ENCODE results near the gene ANKMY1.

Gene ANKMY1

DNA sequence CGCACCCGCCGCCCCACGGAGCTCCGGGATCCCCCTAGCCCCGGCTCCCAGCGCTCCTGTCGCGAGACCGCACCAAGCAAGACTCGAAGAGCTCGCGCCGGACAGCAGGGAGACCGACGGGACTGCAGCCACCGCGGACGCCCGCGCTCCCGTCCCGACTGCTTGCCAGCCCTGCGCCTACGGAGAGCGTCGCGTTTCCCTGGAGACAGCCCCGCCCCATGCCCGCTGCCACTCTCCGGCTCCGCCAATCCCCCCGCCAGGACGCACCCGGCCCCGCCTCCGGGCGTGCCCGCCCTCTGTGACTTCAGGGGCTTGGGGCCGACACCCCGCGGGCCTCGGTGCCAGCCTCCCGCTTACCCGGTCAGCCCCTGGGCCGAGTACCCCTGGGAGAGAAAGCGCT, at the start of gene ANKMY1:
ANKMY1 (minus strand) TSS at position 181 of the 400 bp plus-strand sequence. CDS start 653 bp downstream, outside the sequence.
- FAIRE-seq = no peak

DNA sequence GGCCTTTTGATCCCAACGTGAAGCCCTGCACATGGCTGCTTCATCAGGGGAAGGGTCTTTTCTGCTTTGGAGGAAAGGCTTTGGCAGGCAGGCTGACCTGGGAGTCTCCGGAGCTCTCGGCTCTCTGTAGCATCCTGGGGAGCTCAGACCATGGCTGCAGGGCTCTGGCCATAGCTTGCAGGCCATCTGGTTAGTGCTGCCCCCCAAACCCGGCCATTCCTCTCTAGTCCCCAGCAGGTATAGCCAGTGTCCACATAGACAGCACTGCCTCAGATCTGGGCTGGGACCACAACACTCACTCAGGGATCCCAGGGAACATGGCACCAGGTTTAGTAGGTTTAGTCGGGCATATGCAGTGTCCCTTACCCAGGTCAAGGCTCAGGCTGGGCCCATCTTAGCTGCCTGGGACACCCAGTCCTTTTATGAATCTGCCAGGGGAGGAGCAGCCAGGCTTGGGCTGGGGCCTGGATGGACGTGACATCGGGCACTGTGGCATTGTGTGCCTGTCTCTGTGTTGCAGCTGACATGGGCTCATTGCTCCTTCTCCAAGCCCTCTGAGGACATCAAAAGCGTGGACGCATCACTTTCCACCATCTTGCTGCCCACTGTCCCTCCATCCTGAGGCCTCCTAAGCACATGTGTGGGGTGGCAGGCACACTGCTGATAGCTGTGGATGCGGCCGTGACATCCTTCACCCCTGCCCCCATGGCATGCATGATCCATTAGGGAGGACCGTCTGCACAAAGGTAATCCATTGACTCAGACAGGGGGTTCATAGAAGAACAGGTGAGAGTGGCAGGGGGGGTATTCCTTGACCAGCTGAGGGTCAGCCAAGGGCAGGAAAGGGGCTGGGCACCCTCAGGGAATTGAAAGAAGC, 48.3 kb upstream of the ANKMY1 start:
- no peak for FAIRE-seq

GRCh38 chr2:240604939-240605716, 47.3 kb upstream of the ANKMY1 start:
- no peak for FAIRE-seq

DNA sequence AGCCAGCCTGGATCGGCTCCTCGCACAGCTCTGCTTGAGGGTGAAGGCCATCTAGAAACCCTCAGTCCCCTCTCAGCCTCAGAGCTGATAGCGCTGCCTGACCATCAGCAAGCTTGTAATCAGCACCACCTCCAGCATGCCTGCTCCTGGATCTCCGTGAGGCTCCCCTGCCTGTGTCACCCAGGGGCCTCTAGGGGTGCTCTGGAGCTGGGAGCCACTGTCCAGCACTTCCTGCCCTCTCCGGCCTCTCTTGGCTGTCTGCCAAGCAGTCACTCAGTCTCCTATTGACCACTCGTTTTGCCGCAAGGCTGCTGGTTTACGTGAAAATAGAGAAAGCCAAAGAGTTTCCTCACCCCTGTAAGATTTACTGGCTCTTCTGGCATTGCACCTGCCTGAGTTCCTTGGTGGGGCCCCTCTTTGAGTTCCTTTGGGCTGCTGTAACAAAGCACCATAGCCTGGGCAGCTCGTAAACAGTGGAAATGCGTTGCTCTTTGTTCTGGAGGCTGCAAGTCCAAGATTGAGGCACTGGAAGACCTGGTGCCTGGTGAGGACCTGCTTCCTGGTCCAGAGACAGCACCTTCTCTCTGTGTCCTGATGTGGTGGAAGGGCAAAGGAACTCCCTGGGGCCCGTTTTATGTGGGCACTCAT, 46.6 kb upstream of the ANKMY1 start:
- no peak for FAIRE-seq

GRCh38 chr2:240603846-240604245, 46.1 kb upstream of the ANKMY1 start:
- FAIRE-seq = no peak

- no peak for FAIRE-seq
Measured at GRCh38 chr2:240603081-240603835, 45.5 kb upstream of the ANKMY1 start.

GRCh38 chr2:240602266-240603050, 44.7 kb upstream of the ANKMY1 start:
- FAIRE-seq = no peak

- no peak for FAIRE-seq
Measured at GRCh38 chr2:240601831-240602160, 44.0 kb upstream of the ANKMY1 start.

GRCh38 chr2:240601061-240601830, 43.5 kb upstream of the ANKMY1 start:
- FAIRE-seq = no peak

DNA sequence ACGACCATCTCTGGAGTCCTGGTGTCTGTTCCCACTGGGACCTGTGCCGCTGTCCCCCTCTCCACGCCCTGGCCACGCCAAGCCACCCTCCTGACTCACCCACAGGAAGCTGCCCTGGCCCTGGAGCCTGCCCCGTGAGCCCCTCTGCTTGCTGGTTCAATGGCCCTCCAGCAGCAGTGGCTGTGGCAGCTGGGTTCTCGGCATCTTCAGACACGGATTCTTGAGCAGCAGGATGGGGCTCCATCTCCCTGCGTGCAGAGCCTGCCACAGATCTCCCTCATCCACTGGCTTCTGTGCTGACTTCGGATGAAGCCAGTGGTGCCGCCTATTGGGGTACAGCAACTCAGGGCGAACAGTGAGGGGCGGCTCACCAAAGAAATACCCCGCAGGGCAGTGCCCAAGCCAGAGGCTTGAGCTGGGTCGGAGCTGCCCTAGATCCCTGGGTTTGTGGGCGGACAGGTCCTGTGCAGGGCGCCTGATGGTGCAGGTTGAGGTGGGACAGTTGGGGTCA, 42.7 kb upstream of the ANKMY1 start:
- no peak for FAIRE-seq

DNA sequence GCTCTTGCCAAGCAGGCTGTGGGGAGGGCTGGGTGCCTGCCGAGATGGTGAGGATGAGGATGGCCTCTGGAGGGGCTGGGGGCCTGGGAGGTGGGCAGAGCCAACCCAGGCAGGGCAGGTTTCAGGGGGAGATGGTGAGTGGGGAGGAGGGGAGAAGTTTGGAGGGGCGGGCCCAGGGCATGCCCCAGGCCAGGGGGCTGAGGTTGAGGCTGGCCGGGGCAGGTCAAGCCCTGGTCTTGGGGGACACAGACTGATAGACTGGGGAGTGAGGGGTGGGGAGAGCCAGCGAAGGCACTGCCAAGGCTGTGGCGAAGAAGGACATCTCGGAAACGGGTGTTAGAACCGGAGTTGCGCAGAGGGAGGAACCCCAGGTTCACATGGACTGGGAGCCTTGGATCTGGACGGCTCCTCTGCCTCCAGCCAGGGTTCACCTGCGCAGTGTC, 41.4 kb upstream of the ANKMY1 start:
- no peak for FAIRE-seq

DNA sequence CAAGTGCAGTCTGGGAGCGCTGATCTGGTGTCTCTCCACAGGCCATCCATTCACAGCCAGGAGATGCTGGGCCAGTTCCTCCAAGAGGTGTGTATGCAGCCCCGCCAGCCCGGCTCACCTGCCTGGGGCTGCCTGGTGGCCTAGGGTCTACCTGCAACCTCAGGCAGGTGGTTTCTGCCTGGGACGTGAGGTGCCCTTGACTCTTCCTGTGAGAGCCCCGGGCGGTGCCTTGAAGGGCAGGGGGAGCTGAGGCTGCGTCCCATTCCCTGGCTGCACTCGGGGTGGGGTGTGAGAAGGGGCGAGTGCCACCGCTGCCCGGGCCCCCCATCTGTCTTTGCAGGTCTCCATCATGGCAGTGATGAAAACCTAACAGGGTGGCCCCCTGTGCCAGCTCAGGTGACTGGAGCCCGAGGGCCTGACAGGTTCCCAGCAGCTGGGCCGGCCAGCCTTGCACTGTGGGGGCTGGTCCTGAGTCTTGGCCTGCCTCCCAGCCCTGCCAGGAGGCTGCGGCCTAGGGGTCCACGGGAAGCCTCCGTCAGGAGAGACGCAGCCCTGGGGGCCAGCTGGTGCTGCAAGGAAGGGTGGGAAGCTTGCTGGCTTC, 40.6 kb upstream of the ANKMY1 start:
- FAIRE-seq = no peak

- FAIRE-seq = no peak
Measured at GRCh38 chr2:240597419-240598181, 39.8 kb upstream of the ANKMY1 start.

DNA sequence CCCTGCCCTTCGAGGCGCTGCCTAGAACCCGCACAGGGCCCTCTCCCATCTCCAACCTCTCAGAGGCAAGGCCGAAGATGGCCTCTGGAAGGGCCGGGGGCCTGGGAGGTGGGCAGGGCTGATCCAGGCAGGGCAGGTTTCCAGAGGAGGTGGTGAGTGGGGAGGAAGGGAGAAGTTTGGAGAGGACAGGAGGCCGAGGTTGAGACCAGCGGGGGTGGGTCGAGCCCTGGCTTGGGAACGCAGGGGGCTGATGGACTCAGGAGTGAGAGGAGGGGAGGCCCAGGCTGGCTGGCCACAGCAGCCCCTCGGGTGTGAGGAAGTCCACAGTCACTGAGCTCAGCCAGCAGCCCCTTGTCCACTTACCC, 39.2 kb upstream of the ANKMY1 start:
- FAIRE-seq = no peak

GRCh38 chr2:240596491-240596931, 38.7 kb upstream of the ANKMY1 start:
- FAIRE-seq = no peak

DNA sequence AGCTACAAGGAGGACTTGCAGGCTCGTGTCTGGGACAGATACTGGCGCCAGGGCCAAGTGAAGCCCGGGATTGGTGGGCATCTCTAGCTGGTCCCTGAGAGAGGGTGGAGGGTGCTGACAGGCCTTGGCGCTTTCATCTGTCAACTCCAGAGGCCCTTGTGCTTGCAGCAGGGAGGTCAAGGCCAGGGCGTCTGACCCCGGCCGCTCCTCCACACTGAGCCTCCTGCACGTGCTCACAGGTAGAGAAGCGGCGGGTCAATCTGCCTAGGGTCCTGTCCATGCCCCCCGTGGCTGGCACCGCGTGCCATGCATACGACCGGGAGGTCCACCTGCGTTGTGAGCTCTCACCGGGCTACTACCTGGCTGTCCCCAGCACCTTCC, 38.3 kb upstream of the ANKMY1 start:
- no peak for FAIRE-seq

GRCh38 chr2:240595381-240596079, 37.7 kb upstream of the ANKMY1 start:
- FAIRE-seq = no peak

DNA sequence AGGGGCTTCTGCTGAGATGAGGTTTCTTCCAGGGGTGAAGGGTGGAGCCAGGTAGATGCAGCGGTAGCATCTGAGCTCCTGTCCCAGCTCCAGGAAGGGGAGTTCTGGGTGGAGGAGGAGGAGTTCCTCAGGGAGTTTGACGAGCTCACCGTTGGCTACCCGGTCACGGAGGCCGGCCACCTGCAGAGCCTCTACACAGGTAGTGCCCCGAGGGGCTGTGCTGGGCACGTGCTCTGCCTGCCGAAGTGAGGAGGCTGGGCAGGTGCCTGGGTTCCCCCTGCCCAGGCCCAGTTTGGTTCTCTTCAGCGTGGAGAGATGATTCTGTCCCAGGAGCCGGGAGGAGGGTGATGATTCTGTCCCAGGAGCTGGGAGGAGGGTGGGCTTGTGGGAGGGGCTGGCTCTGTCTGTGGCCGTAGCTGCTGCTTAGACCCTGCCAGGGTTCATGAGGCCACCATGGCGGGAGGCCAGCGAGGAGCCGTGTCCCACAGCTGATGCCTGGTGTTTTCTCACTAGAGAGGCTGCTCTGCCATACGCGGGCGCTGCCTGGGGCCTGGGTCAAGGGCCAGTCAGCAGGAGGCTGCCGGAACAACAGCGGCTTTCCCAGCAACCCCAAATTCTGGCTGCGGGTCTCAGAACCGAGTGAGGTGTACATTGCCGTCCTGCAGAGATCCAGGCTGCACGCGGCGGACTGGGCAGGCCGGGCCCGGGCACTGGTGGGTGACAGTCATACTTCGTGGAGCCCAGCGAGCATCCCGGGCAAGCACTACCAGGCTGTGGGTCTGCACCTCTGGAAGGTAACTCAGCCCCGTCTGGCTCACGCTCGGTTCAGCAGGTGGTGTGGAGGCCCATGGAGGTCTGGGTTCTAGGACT, 37.0 kb upstream of the ANKMY1 start:
- no peak for FAIRE-seq
